Right forelimb (tissue), 1 donor: ENCODE data around the gene CD300H.

Experiments
- DNase-seq: peaks from one replicate; pipeline ENCODE4 v3.0.0-alpha.2; 2018

Gene CD300H

GRCh38 chr17:74547736-74548135, 19.6 kb downstream of the CD300H start:
- no peak for DNase-seq

GRCh38 chr17:74547264-74547663, 20.0 kb downstream of the CD300H start:
- DNase-seq: no peak

- DNase-seq: no peak
These were observed 20.7 kb downstream of the CD300H start for GRCh38 chr17:74546586-74546985.

- no peak for DNase-seq
These were observed 21.5 kb downstream of the CD300H start, which contains the start of gene CD300C for GRCh38 chr17:74545843-74546230. CD300C (minus strand) TSS chr17:74546115; CDS start chr17:74545782, 333 bp downstream.

GRCh38 chr17:74544991-74545842, 22.1 kb downstream of the CD300H start:
- no peak for DNase-seq

- no peak for DNase-seq
These were observed 23.2 kb downstream of the CD300H start for GRCh38 chr17:74543891-74544760.

- no peak for DNase-seq
These were observed 23.9 kb downstream of the CD300H start for GRCh38 chr17:74543406-74543805.

GRCh38 chr17:74542727-74543383, 24.5 kb downstream of the CD300H start:
- no peak for DNase-seq

GRCh38 chr17:74542166-74542565, 25.1 kb downstream of the CD300H start:
- DNase-seq: no peak

GRCh38 chr17:74541176-74542111, 25.9 kb downstream of the CD300H start:
- no peak for DNase-seq

- no peak for DNase-seq
These were observed 28.0 kb downstream of the CD300H start for GRCh38 chr17:74539281-74539820.

- no peak for DNase-seq
These were observed 30.4 kb downstream of the CD300H start for GRCh38 chr17:74536890-74537289.

- no peak for DNase-seq
These were observed 35.2 kb downstream of the CD300H start for GRCh38 chr17:74532115-74532514.

GRCh38 chr17:74531231-74531761, 36.0 kb downstream of the CD300H start, which contains the start of gene CD300LB:
CD300LB (minus strand) TSS chr17:74531475; CDS start chr17:74531350, 125 bp downstream.
- DNase-seq: no peak

GRCh38 chr17:74530831-74531150, 36.5 kb downstream of the CD300H start:
- no peak for DNase-seq

- no peak for DNase-seq
These were observed 38.1 kb downstream of the CD300H start for GRCh38 chr17:74529243-74529642.

GRCh38 chr17:74528491-74529199, 38.7 kb downstream of the CD300H start:
- no peak for DNase-seq

- DNase-seq: no peak
These were observed 39.6 kb downstream of the CD300H start for GRCh38 chr17:74527756-74528155.

GRCh38 chr17:74527081-74527480, 40.2 kb downstream of the CD300H start:
- DNase-seq: no peak

- no peak for DNase-seq
These were observed 40.6 kb downstream of the CD300H start for GRCh38 chr17:74526681-74527080.

- no peak for DNase-seq
These were observed 41.5 kb downstream of the CD300H start for GRCh38 chr17:74525781-74526288.
